Retinal pigment epithelial cell (primary cell): ENCODE results near the gene PLP1.

Source experiments
- DNase-seq: peaks from one replicate; pipeline ENCODE4 v3.0.0-alpha.2; 2010; ENCODE audit warnings: low read depth
- H3K4me3 ChIP-seq: 2 replicates; pipeline ENCODE4 v1.5.1; 2011; ENCODE audit warnings: mild to moderate bottlenecking, low read length, control low read depth, moderate library complexity
- TF ChIP-seq, protein P1 (sequence below): conservative IDR thresholded peaks from 2 replicates; pipeline ENCODE4 v1.5.1; 2011; ENCODE audit warnings: low read depth, low read length, control low read depth, inconsistent platforms

The PLP1 gene

GRCh38 chrX:103791228-103791627 is 14.6 kb downstream of the PLP1 start:
- DNase-seq, result no peak
- H3K4me3 ChIP-seq, result no peak overlapping the region
- TF ChIP-seq, protein P1, sequence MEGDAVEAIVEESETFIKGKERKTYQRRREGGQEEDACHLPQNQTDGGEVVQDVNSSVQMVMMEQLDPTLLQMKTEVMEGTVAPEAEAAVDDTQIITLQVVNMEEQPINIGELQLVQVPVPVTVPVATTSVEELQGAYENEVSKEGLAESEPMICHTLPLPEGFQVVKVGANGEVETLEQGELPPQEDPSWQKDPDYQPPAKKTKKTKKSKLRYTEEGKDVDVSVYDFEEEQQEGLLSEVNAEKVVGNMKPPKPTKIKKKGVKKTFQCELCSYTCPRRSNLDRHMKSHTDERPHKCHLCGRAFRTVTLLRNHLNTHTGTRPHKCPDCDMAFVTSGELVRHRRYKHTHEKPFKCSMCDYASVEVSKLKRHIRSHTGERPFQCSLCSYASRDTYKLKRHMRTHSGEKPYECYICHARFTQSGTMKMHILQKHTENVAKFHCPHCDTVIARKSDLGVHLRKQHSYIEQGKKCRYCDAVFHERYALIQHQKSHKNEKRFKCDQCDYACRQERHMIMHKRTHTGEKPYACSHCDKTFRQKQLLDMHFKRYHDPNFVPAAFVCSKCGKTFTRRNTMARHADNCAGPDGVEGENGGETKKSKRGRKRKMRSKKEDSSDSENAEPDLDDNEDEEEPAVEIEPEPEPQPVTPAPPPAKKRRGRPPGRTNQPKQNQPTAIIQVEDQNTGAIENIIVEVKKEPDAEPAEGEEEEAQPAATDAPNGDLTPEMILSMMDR, result no peak

- DNase-seq, result no peak
- TF ChIP-seq, protein P1, result no peak
Observed at GRCh38 chrX:103791826-103792485, 15.3 kb downstream of the PLP1 start.

GRCh38 chrX:103792916-103793544 is 16.4 kb downstream of the PLP1 start:
- DNase-seq, result no peak
- no peak overlapping the region for H3K4me3 ChIP-seq
- TF ChIP-seq, protein P1, result no peak

More at GRCh38 chrX:103791826-103792485, 15.3 kb downstream of the PLP1 start:
- H3K4me3 ChIP-seq, result no peak overlapping the region

- DNase-seq, result no peak
- TF ChIP-seq, protein P1, result no peak
- no peak overlapping the region for H3K4me3 ChIP-seq
Observed at GRCh38 chrX:103793545-103793940, 16.9 kb downstream of the PLP1 start.

DNA sequence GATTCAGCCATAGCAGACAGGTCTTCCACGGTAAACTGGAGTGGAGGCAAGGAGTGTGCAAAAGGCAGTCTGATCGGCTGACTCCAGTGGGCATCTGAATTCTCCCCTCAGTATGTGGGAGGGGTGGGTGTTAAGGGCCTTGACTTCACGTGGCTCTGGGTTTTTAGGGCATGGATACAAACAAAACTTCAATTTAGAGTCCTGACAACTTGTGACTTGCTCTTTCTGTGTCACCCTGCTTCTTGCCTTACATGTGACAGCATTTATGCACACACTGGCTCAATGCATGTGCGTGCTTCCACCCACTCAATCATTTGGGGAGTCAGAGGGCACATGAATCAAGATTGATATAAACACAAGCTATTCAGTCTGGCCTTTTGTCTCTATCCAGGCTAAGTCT is 17.5 kb downstream of the PLP1 start:
- TF ChIP-seq, protein P1, result no peak
- DNase-seq, result no peak
- no peak overlapping the region for H3K4me3 ChIP-seq

DNA sequence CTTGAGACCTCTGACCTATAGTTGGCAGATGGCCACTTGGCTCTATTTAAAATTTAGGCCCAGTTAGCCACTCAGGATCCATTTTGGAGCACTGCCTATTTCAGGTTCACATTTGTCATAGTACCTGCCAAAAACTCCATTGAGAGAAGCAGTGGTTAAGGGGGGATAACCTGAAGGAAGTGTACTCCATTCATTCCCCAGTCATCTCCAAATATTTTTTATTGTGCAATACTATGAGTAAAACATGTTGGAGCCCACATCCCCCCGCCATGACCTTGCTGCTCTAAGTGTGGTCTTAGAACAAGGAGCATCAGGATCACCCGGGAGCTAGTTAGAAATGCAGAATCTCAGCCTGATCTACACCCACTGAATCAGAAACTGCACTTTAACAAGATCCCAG is 21.1 kb downstream of the PLP1 start:
- H3K4me3 ChIP-seq, result no peak overlapping the region
- no peak for DNase-seq
- TF ChIP-seq, protein P1, result no peak

- no peak for DNase-seq
- TF ChIP-seq, protein P1, result no peak
- H3K4me3 ChIP-seq, result no peak overlapping the region
Observed at GRCh38 chrX:103800318-103800717, 23.7 kb downstream of the PLP1 start.
